ENCODE results near the gene HDX.
"Not testable (repeated sequence)": the region's sequence is repeated elsewhere in the genome, so short reads cannot be mapped to it uniquely, and the experiment has no call there.

The HDX gene

DNA sequence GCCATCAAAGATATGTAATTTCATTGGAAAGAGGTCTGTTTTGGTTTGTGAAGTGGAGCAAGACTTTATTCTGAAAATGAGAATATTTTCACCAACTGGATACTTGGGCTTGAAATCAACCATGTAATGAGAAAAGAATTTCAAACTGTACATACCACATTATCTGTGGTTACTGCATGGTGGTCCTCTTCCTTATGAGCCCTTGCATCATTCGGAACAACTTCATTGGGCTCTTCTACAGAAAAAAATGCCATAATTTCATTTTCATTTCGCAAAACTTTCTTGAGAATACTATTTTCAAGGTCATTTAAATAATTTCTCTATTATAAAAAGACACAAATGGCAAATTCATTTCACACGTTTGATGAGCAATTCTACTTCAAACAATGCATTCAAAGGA, 165.6 kb downstream of the HDX start:
- no peak for FAIRE-seq

DNA sequence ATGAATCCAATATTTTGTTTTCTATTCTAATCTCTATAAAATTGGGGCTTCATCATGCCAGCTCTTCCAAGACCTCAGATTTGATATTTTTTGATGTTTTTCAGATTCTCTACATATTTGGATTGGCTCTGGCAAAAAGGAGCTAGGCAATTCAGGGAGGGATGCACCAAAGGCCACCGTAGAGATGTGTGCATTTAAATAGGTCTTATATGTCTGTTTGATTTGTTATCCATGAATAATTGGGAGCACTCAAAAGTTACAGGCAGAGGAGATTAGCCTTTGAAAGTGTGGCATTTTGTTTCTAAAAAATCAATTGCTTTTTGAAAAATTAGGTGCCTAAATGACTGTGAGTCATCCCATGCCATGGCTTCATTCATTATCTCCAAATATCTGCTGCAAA, 167.1 kb downstream of the HDX start:
- FAIRE-seq: peak; percentile 30

DNA sequence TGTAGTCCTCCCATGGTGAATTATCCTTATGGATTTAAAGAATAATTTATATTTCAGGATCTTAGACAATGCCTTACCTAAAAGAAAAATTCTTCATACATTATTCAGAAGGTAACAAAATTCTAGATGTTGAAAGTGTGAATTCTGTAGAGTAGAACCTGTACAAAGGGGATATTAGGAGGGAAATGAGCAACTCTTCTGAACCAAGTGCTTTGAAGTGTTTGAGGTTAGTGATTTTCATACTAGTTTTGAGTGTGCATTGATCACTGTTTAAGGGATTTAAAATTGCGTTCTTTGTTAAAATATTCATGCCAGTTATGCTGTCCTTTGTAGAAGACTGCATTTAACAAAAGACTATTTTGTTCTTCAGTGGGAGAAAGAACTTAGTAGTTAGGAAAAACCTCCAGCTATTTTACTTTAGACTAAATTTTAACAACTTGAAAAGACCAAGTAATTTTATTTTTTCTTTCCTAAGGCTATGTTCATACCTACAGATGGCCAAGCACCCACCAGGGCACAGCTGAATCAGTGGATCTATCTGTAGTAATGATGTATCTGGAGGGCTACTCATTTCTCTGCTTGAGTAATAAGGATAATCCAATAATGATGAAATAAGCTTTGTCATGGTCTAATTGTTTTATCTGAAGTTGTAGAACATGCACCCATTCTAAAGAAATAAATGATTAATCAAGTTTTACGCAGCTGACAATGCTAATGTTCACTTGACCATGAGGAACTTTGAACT, 180.0 kb downstream of the HDX start:
- FAIRE-seq: no peak

DNA sequence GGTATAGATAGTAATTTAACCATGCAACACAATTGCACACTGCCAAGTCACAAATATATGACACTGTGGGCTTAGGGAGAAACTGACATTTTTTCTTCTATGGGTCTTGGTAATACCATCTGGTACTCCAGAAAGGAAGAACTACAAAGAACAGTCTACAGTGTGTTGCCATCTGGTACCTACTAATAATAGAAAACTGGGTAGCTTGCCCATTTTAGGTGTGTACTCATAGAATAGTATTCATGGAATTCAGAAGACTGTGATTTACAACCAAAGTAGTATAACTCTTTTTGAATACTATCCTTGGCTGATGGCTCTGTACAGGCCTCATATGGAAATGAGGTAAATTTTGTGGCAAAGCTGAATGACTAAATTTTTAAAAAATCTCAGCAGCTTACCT, 181.6 kb downstream of the HDX start:
- no peak for FAIRE-seq

DNA sequence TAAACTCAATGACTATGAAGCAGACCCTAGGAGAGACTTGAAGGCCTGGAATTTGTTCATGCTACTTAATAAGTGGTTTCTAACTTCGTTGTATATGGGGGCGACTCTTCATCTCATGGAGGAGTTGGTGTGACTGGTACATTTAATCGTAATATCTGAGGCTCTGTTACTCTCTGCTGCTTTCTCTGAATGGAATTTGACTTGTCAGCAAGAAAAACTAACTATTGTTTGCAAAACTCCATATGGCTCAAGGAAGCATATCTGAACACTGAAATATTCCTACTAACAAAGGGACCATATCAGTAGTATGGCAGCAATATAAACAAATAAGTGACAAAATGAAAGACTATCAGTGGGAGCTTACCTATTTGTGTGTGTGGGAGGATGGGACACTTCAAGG, 182.2 kb downstream of the HDX start:
- FAIRE-seq: no peak

DNA sequence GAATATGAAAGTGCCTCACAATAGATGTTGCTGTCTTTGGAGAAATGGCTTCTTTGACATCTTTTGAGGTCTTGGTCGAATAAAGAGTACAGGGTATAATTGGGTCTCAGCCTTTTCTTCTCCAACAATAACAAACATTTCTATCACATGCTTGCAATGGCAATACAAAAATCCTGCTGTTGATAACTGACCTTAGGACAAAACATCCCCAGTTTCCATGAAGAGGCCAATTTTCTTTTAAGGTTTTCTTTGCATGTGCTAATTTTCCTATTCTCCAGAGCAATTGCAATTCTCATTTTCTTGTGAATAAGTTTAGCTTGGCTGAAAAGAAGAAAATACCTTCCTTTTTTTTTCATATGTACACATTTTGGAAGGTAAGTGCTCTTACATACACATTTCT, 183.6 kb downstream of the HDX start:
- no peak for FAIRE-seq

DNA sequence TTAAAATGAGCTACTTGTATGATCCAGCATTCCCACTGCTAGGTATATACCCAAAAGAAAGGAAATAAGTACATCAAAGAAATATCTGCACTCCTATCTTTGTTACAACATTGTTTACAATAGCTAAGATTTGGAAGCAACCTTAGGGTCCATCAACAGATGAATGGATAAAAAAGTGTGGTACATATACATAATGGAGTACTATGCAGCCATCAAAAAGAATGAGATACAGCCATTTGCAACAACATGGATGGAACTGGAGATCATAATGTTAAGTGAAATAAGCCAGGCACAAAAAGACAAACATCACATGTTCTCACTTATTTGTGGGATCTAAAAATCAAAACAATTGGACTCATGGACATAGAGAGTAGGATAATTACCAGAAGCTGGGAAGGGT, 186.3 kb downstream of the HDX start:
- not testable (repeated sequence) for FAIRE-seq

Measured in islet of Langerhans (tissue), 1 donor.